ENCODE measurements around the gene TACR1. TPM values are rescaled to one million over a fixed set of nuclear protein-coding genes. Genes with fewer than 3 reads are reported as not detected.

The TACR1 gene
- total and polyA plus RNA-seq, 2 experiments from 2014 or later = 3.5 to 7.3 TPM

- H3K27me3 ChIP-seq (ENCODE audit: insufficient read depth) = no peaks in the 10 kb centered on the region
- no peaks in the 10 kb centered on the region for H3K4me1 ChIP-seq (ENCODE audit: insufficient read depth)
- no peaks in the 10 kb centered on the region for H3K36me3 ChIP-seq (ENCODE audit: insufficient read depth)
- H2AFZ ChIP-seq = no peak overlapping the region
- peaks cover 5% of the 10 kb centered on the region; the same call in 2 of the 3 replicates for H3K9me3 Mint-ChIP-seq
- H3K9me2 ChIP-seq (ENCODE audit: insufficient read depth) = no peaks in the 10 kb centered on the region
- no peaks in the 10 kb centered on the region for H3F3A ChIP-seq (replicated peaks; ENCODE audit: low read depth)
- H3K27ac ChIP-seq (ENCODE audit: low read depth) = no peak overlapping the region
- no peaks in the 10 kb centered on the region for H3K79me2 ChIP-seq (replicated peaks; ENCODE audit: insufficient read depth)
- H3K4me3 ChIP-seq = no peak overlapping the region
- no peak for ATAC-seq
- no peak overlapping the region for H3K4me3 Mint-ChIP-seq
- DNase-seq (ENCODE audit: low spot score) = no peak
- H3K27ac Mint-ChIP-seq = no peak overlapping the region
- no peaks in the 10 kb centered on the region for H3K27me3 Mint-ChIP-seq (ENCODE audit: insufficient read depth, low read depth, poor library complexity)
- no peaks in the 10 kb centered on the region for H4K20me1 ChIP-seq (replicated peaks; ENCODE audit: insufficient read depth)
- no peak overlapping the region for H3K4me2 ChIP-seq
- H3K4me1 Mint-ChIP-seq = peaks cover 7% of the 10 kb centered on the region
- no peak for TF ChIP-seq ZNF331 (CRISPR knock-in tag; IDR thresholded peaks at IDR 0.05; ENCODE audit: low read depth)
- no peak for TF ChIP-seq ZNF114 (CRISPR knock-in tag; IDR thresholded peaks at IDR 0.05)
- no peak for TF ChIP-seq NANOG (IDR thresholded peaks at IDR 0.05; ENCODE audit: borderline replicate concordance)
- no peak for TF ChIP-seq JUNB (IDR thresholded peaks at IDR 0.05; ENCODE audit: unreplicated experiment)
- no peak for TF ChIP-seq EZH2 (IDR thresholded peaks at IDR 0.05; ENCODE audit: low read depth, unreplicated experiment)
- no peak for TF ChIP-seq CTCF (conservative IDR thresholded peaks at IDR 0.05; ENCODE audit: low read depth in 2 of 2)
- TF ChIP-seq POLR2AphosphoS5 (IDR thresholded peaks at IDR 0.05; ENCODE audit: low read depth) = no peak
- TF ChIP-seq ETS1 (IDR thresholded peaks at IDR 0.05) = no peak
- TF ChIP-seq EZH2phosphoT487 (IDR thresholded peaks at IDR 0.05; ENCODE audit: unreplicated experiment) = no peak
- no peak for TF ChIP-seq ZNF462 (CRISPR knock-in tag; IDR thresholded peaks at IDR 0.05)
- no peak for TF ChIP-seq STAT1 (IDR thresholded peaks at IDR 0.05; ENCODE audit: unreplicated experiment)
- TF ChIP-seq REST (IDR thresholded peaks at IDR 0.05; ENCODE audit: unreplicated experiment) = no peak
- peaks cover 3% of the 10 kb centered on the region; the same call in 2 of the 3 replicates for H3K36me3 Mint-ChIP-seq (ENCODE audit: low read depth)
Observed at GRCh38 chr2:75100801-75101151, 98.5 kb downstream of the TACR1 start.

Measured in GM23338 (cell line).